Stimulated activated CD4-positive, alpha-beta T cell treated with anti-CD3 and anti-CD28 coated beads, TNF-alpha, amount 100 ng/mL, for 1 hour (primary cell): ENCODE results near the gene ANKRD63.

Experiments used
- DNase-seq, 3 donors: peaks; one replicate each; pipeline ENCODE4 v3.0.0-alpha.2; 2020; ENCODE audit warnings: low read depth in 3 of 3, low spot score in 1 of 3

Gene ANKRD63, protein sequence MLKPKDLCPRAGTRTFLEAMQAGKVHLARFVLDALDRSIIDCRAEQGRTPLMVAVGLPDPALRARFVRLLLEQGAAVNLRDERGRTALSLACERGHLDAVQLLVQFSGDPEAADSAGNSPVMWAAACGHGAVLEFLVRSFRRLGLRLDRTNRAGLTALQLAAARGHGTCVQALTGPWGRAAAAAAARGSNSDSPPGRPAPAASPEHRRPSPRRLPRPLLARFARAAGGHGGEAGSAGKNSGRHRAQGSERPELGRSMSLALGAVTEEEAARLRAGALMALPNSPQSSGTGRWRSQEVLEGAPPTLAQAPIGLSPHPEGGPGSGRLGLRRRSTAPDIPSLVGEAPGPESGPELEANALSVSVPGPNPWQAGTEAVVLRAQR

DNA sequence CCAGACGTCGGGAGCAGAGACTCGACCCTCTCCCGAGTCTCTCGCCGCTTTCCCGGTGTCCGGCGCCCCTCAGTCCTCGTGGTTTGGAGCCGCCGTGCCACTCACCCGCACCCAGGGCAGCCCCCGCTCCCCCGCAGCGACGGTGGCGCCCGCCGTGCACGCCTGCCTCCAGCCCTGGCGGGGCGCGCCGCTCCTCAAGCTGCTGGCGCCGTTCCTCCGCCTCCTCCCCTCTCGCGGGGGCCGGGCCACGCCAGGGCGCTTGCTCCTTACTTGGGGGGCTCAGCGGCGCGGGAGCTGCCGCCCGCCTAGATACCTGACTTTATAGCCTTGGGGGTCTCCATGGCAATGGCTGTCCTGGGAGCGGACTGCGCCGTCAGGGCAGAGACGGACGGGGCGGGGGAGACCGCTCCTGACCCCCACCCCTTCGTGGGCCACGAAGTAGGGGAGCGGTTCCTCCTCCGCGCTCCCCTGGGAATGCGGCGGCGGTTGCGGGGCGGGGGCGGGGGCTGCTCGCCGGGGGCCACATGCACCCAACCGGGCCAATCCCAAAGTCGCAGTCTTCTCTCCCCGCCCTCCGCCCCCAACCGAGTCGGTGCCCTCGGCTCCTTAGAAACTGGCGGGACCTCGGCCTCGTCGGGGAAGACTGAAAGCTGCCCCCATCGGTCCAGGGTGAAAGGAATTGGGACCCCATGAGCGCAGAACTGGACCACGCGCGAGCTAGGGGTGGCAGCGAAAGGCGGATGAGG is at the start of gene ANKRD63:
ANKRD63 (minus strand) TSS at position 196 of the 746 bp plus-strand sequence. CDS start 478 bp downstream, outside the sequence.
- no peak for DNase-seq

DNA sequence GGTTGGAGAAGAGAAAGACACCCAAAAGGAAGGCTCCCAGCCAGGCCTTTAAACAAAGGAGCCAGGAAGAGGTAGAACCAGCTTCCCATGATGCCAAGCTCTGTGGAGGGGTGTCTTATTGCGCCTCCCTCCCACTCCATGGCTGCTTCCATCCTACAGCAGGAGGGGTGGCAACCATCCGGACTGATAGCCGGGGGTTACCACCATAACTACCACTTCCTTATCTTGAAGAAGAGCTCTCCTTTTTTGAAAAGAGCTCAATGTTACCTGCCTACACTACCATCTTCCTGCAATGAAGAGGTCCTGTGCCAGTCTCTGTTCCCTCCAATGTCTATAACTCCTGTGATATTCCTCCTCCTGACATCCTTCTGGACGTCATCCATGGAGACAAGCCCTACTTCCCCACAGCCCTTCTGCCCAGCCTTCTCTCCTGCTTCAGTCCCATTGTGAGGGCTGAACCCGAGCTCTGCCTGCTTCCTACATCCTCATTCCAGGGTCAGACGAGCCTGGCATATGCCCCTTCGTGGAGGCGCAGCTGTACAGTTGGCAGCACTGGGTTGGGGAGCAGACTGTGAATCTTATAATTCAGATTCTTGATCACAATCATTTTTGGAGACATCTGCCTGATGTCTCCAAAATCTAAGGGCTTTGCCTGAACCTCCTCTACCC is 49.4 kb upstream of the ANKRD63 start:
- no peak for DNase-seq

DNA sequence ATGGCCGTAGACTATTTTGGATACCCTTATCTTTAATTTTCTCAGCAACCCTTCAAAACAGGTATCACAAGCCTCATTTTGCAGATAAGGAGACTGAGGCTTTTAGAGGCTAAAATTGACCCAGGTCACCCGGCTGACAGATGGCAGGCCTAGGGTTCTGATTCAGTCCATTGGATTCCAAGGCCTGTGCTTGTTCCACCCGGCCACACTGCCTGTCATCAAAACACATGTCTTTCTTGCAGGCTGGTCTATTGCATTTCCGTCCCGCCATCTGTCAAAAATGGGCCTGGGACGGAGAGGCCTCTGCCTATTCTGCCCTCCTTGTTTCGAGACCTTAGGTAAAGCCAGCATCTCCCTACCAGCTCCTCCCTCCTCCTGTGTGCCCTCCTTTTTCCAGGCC is 48.8 kb upstream of the ANKRD63 start:
- DNase-seq: no peak

DNA sequence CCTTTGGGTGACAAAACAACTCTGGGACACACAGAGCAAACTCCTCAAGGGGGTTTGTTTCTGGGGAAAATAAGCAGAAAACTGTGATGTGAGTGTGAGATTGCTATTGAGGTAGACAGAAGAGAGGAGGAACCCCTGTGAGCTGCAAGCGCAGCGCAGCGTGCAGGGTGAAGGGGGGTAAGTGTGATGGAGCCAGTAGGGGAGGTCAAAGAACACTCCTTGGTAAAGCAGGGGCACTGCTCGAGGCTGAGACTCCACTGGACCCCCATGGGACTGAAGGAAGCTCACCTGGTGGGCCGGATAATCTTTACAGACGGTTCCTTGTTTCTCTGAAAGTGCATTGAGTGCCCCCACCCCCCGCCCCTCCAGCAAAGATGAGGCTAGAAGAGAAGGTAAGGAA is 48.2 kb upstream of the ANKRD63 start:
- no peak for DNase-seq

DNA sequence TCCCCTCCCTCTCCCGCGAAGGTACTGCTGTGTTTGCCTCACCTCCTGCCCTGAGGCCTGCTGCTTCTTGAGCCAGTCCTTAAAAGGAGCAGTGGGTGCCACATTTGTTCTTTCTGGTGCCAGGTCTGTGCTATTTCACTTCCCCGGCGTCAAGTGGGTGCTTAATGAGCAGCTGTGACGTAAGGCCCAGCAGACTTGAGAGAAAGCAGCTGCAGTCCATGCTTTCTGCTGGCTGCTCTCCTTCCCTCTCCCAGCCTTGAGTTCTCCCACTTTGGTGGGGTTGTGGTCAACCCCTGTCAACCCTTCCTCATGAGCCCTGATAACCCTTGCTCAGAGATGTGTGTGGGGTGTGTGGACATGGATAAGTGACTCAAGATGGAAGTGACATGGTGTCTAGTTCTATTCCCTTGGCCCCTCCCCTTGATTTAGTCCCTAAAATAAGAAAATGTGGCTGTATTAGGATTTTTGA is 47.5 kb upstream of the ANKRD63 start:
- DNase-seq: no peak

DNA sequence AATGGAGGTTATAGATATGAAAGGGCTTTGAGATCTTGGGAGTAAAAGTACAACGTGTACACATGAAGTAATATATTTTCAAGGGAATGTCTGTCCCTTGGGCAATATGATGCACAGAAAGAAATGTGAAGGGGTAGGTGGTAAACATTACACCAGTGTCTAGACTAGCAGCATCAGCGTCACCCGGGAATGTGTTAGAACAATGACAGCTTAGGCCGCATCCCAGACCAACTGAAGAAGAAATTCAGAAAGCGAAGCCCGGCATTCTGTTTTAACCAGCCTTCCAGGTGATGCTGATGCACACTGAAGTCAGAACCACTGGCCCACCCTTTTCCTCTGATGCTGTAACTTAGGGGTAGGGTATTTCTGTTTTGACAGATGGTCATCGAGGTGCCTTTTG is 46.9 kb upstream of the ANKRD63 start:
- no peak for DNase-seq

DNA sequence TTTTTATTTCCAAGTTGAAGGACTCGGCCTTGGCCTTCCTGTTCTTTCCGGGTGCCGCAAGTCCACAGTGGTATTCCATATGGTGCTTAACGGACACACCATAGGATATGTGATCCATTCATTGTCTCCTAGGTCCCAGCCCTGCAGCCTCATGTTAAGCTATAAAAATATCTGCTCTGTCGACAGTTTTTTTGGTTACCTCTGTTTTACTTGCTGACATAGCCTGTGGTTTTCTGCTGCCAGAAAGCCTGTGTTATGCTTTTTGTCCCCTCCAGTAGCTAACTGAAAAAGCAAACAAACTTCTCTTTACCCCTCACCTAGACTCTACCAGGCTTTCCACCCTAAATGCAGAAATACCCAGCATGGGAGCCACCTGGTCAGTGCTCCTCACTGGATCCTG is 45.9 kb upstream of the ANKRD63 start:
- DNase-seq: no peak

DNA sequence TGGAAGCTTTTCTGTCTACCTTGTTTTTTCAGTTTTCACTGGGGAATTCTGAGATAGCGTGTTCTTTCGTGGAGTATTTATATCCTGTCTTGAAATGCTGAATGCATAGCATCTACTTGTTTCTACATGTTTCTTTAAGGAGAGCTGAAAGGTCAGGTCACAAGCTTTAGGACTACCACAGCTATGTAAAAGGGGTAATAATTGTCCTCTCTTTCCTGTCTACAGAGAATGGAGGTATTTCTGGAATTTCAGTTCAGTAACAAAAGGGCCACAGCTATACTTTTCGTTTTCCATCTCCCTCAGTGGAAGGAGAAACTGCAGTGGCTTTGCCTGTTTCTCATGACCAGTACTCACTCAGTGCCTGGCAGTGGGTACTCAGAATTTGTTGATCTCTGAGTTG is 45.3 kb upstream of the ANKRD63 start:
- DNase-seq: no peak

DNA sequence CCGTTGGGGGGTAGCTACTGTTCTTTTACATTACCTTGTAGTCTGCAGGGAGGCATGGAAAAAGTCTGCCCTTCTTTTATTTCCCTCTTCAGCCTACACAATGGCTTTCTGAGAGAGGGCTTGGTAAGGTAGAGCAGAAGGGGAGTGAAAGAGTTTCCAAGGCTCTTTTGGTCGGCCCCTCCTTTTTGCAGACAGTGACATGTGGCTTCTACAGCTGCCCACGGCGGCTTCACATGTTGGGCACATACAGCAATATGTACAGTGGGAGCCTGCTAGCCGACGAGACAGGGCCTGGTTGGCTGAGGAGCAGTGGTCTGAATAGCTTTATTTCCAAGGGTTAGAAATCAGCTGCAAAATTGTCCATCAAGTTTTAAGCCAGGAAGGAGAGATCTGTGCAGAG is 44.6 kb upstream of the ANKRD63 start:
- DNase-seq: no peak

DNA sequence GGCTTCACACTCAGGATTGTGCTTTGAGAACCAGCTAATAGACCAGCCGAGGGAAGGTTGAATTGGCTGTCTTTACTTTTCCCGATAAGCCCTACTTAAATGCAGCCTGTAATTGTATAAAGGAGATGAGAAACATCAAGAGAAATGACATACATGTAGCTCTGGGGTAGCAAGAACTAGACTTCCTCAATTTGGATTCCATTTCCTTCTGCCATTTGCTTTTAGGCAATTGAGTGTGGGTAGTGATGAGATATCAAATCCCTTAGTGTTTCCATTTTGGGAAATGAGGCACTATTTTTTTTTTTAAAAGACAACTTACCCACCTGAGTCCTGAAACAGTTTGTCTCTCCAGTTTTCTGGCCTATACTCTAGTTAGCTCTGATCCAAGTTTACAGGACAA is 42.8 kb upstream of the ANKRD63 start:
- DNase-seq: no peak

DNA sequence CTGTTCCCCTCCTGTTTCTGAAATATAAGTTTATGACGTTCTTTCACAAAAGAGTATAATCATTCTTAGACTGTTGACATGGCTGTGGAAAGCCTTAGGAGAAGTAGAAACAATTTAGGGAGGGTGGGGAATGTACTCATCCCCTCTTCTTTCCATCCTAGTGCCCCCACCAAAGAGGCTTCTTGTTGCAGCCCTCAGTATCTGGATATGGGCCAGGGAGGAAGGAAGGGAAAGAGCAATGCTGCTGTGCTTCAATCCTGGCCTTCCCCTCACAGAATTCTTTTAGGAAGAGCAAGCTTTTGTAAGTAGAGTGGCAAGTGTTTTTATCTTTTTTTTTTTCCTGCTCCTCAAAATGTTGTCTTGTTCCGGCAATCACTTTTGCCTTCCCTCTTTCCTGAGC is 42.3 kb upstream of the ANKRD63 start:
- DNase-seq: no peak

DNA sequence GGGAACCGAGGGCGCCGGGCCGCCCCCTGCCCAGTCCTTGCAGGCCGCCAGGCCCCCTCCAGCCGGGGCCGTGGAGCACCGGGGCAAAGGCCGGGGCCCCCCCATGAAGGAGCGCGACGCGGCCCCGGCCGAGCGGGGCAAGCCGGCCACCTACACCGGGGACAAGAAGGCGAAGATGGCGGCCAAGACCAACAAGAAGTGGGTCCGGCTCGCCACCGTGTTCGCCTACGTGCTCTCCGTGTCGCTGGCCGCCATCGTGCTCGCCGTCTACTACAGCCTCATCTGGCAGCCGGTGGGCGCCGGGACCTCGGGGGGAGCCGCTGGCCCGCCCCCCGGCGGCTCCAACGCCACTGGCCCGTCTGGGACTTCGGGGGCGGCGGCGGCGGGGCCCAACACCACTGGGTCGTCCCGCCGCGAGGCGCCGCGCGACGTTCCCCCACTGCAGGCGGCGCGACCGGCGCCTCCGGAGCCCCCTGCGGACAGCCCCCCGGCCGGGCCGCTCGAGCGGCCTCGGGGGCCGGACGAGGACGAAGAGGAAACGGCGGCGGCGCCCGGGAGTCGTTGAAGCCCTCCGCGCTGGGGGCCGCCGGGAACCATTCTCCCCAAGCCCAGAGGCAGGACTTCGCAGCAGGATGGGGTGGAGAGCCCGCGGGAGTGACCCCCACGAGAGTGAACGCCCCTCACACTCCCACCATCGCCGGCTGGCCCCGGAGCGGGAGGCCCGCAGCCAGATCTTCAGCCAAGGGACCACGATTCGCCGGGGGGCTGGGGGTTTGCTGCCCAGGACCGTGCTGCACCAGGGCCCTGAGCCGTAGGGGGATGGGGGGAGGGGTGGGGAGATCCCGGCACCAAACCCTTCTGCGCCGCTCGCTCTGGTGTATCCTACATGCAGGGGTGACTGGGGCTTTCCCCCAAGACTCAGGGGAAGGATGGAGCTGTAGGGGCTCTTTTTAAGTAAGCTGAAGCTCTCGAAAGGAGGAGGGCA is 41.4 kb upstream of the ANKRD63 start:
- no peak for DNase-seq

DNA sequence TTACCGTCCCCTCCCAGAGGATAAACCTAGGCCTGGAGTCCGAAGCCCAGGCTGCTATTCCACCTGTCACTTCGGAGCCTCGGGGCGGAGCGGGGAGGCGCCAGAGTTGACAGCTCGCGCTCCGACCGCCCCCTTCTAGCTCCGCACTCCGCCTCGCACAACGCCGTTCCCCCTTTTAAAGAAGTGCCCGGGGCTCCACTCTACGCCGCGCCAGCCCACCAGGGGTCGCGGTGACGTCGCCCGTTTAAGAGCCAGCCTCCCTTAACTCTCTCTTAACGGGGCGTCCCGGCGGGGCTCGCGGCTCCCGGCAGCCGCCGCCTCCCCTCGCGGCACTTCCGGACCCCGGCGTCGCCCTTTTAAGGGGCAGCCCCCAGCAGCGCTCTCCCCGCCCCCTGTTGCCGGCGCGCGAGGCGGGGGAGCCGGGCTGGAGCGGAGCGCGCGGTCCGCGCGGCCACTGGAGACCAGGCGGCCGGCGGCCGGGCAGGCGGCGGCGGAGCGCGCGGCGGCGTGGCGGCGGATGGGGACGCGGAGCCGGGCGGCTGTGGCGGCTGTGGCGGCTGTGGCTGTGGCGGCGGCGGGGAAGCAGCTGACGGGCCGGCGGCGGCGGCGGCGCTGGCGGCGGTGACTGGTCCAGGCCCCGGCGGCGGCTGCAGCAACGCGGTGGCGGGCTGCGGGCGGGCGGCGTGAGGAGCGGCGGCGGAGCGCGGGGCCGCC is 40.5 kb upstream of the ANKRD63 start, which contains the start of gene INAFM2:
INAFM2 (plus strand) TSS at position 454 of the 714 bp plus-strand sequence. CDS start 364 bp downstream, outside the sequence.
- DNase-seq: peak; percentile 71 to 84 (median 81)

DNA sequence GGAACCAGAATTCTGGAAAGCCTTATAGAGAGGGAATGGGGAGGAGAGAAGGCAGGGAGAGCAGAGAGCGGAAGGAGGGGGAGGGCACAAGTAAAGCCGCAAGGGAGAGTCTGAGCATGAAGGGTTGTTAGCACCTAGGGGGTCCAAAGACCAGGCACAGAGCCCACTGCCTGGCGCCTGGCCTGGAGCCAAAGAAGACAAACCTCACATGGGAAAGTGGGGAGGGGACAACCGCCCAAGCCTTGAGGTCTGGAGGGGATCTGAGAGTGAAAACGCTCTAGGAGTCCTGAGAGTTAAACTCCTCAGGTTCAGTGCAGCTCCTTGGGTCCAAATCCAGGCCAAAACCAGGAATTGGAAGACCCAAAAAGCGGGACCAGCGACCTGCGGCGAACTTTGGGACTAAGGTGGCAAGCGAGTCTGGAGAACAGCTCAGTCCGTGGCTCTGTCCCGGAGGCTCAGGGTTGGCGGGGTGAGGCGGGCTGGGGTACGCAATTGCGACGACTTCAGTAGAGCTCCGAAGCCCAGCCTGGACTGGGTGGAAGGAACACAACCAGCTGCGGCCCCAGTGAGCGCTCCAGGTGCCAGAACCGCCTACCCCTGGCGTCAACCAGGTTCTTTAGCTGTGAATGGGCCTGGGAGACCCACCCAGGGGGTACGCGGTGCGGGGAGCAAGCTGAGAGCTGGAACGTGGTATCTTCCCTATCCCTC is 39.8 kb upstream of the ANKRD63 start:
- no peak for DNase-seq

DNA sequence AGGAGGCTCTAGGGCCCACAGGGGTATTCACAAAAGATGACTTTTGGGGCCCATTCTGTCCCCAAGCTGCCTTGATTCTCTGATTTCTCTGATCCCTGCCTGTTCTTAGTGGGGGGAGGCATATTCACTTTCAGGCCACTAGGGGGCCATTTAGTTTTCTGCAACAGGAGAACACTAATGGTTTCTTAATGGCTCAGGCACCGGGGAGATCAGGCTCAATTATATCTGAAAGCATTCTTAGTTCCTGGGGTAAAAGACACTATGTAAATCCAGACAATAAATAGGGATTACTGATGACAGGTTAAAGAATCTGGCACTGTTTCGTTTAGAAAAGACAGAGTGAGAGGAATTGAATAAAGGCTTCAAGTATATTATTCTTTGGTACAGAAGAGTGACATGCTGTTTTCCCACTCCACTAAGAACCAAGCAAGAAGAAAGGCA is 38.1 kb upstream of the ANKRD63 start:
- no peak for DNase-seq

DNA sequence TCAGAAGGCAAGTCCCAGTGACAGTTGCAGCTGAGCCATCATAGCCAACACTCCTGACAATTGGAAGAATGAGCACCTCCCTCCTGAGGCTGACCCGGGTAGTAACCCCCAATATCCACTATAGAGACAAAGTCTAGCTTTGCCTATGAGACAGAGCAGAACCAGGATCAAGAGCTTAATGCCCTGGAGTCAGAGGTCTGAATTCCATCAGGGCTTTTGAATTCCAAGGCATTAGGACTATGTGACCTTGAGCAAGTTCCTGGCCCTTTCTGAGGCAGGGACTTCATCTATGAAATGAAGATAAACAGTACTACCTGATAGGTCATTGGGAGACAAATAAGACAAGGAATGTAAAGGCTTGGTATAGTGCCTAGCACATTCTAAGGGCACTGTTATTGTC is 37.5 kb upstream of the ANKRD63 start:
- DNase-seq: no peak

DNA sequence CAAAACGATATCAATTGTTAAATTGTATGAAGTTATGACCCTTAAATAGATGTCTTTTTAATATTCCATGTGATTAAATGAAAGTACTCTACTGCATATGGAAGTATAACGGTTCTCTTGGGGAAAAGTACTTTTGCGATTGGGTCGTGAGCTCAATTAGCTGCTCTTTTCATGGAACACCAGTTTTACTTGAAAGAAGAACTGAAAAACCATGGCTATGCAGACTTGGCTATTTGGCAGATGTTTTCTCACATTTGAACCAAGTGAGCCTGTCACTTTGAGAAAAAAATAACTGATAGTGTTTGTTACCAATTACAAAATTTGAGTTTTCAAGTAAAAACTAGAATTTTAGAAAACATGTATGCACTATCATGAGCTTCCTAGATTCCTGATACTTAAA is 34.7 kb upstream of the ANKRD63 start:
- no peak for DNase-seq

DNA sequence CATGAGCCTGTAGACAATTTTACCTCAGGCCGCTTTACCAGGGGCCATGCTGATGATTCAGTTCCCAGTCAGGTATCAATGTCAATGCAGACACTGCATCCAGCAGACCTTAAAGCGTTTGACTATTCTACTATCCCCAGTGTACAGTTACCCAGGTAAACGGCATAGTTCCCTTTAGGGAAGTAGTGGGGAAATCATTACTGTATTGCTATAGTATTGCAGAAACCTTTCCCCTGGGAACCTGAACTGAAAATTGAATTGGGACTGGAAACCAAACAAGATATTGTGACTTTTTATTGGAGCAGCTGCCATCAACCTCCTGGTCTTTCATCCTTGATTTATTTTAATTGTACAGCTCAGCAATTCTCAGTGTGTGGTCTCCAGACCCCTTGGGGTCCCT is 34.1 kb upstream of the ANKRD63 start:
- DNase-seq: no peak

DNA sequence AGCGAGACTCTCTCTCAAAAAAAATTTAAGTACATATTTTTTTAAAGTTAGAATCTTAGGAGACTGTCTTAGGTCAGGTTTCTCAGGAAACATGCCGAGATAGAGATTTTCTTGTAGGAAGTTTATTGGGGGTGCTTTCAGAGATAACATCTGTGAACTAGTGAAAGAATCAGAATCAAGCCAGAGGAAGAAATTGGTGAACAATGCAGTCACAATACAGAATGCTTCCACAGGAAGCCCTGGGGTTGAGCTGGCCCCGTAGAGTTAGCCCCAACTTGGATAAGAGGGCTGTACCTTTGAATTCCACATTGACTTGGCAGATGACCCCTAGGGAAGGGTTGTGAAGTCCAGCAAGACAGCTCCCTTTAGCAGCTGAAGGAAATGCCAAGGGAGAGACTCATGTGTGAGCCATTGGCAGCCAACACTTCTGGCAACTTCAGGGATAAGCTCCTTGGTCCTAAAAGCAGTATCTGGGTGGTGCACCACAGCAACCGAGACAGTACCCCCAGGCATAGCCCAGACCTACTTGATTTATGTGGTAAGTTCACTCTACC is 31.9 kb upstream of the ANKRD63 start:
- DNase-seq: no peak
